ENCODE measurements around the gene GRK5.

DNA sequence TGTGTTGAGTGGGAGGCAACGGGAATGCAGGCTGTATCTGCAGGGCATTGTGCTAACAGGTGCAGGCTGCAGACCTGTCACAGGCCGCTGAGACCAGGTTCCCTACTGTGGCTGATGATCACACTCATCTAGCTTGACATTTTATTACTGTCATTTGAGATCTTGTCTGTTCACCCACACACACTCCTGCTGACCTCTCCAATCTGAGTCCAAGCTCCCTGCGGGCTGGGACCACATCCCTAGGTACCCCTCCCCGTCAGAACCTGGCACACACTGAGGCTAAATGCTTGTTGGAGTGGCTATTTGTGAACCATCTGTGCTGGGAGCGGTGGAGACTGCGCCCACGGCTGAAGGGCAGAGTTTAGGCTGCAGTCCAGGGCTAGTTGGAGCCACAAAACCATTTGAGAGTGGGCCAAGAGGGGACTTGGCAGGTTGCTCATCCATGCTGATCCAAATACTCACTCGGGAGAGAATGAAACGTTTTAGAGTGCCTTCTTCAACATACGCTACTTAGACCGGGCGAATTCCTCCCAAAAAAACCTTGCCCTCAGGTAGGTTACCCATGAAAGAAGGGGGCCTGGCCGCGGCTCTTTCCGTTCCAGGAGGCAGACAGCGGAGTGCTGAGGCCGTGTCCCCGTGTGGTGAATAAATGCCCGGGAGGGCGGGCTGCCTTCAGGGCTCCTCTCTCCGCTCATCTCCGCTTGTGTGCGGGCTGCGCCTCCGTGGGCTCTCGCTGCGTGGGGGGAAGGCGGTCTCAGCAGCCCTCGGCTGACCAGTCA is 170.8 kb downstream of the GRK5 start:
- TF ChIP-seq POLR2A (IDR thresholded peaks at IDR 0.05; ENCODE audit: low read length) (no peak), GATA1 (IDR thresholded peaks at IDR 0.05; ENCODE audit: low read depth, low read length) (no peak)

Data from erythroblast (primary cell).